Liver (tissue), 9 donors: ENCODE data around the gene RIIAD1. TPM values are rescaled to one million over a fixed set of nuclear protein-coding genes. Genes with fewer than 3 reads are reported as not detected.

Experiments used
- DNase-seq: peaks from one replicate; pipeline ENCODE4 v3.0.0-alpha.2; 2017; ENCODE audit warnings: low spot score
- H3K27ac ChIP-seq, 2 donors: one replicate each; pipeline ENCODE4 v1.7.0; 2013; ENCODE audit warnings: inconsistent platforms in 2 of 2, low read length in 2 of 2, control low read depth in 1 of 2, low read depth in 1 of 2, mild to moderate bottlenecking in 1 of 2
- H3K27me3 ChIP-seq, 4 donors: one replicate each; pipeline versions ENCODE4 v1.6.1 to v1.7.0; 2013; ENCODE audit warnings: low read length in 3 of 4, inconsistent platforms in 1 of 4, mild to moderate bottlenecking in 1 of 4, moderate library complexity in 1 of 4; ENCODE audit not compliant: control insufficient read depth in 4 of 4, insufficient read depth in 4 of 4
- H3K36me3 ChIP-seq, 4 donors: one replicate each; pipeline versions ENCODE4 v1.6.1 to v1.7.0; 2013; ENCODE audit warnings: low read length in 3 of 4, mild to moderate bottlenecking in 3 of 4, low read depth in 1 of 4, moderate library complexity in 1 of 4; ENCODE audit not compliant: control insufficient read depth in 4 of 4, insufficient read depth in 3 of 4
- H3K4me1 ChIP-seq, 4 donors: one replicate each; pipeline versions ENCODE4 v1.6.1 to v1.7.0; 2013; ENCODE audit warnings: low read length in 3 of 4, mild to moderate bottlenecking in 3 of 4, moderate library complexity in 1 of 4; ENCODE audit not compliant: control insufficient read depth in 4 of 4, insufficient read depth in 4 of 4
- H3K4me3 ChIP-seq, 3 donors: one replicate each; pipeline versions ENCODE4 v1.6.1 to v1.7.0; 2013; ENCODE audit warnings: low read length in 3 of 3, control low read depth in 1 of 3, low read depth in 1 of 3, mild to moderate bottlenecking in 1 of 3
- H3K9ac ChIP-seq, 2 donors: one replicate each; pipeline ENCODE4 v1.7.0; 2013; ENCODE audit warnings: low read length in 2 of 2, mild to moderate bottlenecking in 2 of 2, moderate library complexity in 2 of 2, control low read depth in 1 of 2, low read depth in 1 of 2
- H3K9me3 ChIP-seq, 4 donors: one replicate each; pipeline versions ENCODE4 v1.6.1 to v1.7.0; 2013; ENCODE audit warnings: low read length in 3 of 4; ENCODE audit not compliant: control insufficient read depth in 4 of 4
- FOXA2 ChIP-seq: IDR thresholded peaks from 2 replicates; pipeline ENCODE4 v1.6.1; 2016; ENCODE audit warnings: antibody characterized with exemption
- GABPA ChIP-seq, 2 donors: IDR thresholded peaks in 1 of 2; conservative IDR thresholded peaks in 1 of 2; 2 replicates each; pipeline ENCODE4 v1.6.1; 2016; ENCODE audit warnings: antibody characterized with exemption in 2 of 2, mild to moderate bottlenecking in 1 of 2, moderate library complexity in 1 of 2
- HNF4A ChIP-seq, 2 donors: conservative IDR thresholded peaks; 2 replicates each; pipeline ENCODE4 v1.6.1; 2016; ENCODE audit warnings: antibody characterized with exemption in 2 of 2, mild to moderate bottlenecking in 2 of 2
- JUND ChIP-seq, 2 donors: IDR thresholded peaks; 2 replicates each; pipeline ENCODE4 v1.6.1; 2016; ENCODE audit warnings: antibody characterized with exemption in 2 of 2
- RAD21 ChIP-seq, 2 donors: IDR thresholded peaks; 2 replicates each; pipeline ENCODE4 v1.6.1; 2016; ENCODE audit warnings: antibody characterized with exemption in 2 of 2, mild to moderate bottlenecking in 2 of 2
- RXRA ChIP-seq, 2 donors: IDR thresholded peaks; 2 replicates each; pipeline ENCODE4 v1.6.1; 2017 to 2018; ENCODE audit warnings: antibody characterized with exemption in 2 of 2, mild to moderate bottlenecking in 1 of 2
- SP1 ChIP-seq: IDR thresholded peaks from 2 replicates; pipeline ENCODE4 v1.6.1; 2018; ENCODE audit warnings: antibody characterized with exemption, mild to moderate bottlenecking
- YY1 ChIP-seq: IDR thresholded peaks from 2 replicates; pipeline ENCODE4 v1.6.1; 2016; ENCODE audit warnings: antibody characterized with exemption, mild to moderate bottlenecking
- WGBS: extraction: QIAGEN DNeasy Blood & Tissue Kit; methylation state at CpG from one replicate; pipeline ENCODE4 v1.1.7; 2013; 5-methylcytosine and 5-hydroxymethylcytosine counted together
- polyA plus RNA-seq, 2 donors: library from polyadenylated mRNA; stranded (reverse) in 1 of 2; unstranded in 1 of 2; fragments of 200-250 nt in 1 of 2; fragments of >200 nt in 1 of 2; fragmentation: Nextera tagmentation in 1 of 2; extraction: Ambion mirVana in 1 of 2; gene quantifications; one replicate each; pipeline versions ENCODE4 v1.2.1 to v1.2.3, GENCODE V29; 2013 to 2015
- total RNA-seq, 2 donors: library from RNA; depleted of rRNA; stranded (reverse); fragments of >200 nt; gene quantifications; one replicate each; pipeline ENCODE4 v1.2.3, GENCODE V29; 2014
- TF ChIP-seq, protein P1 (sequence below): IDR thresholded peaks from 2 replicates; pipeline ENCODE4 v1.6.1; 2016; ENCODE audit warnings: antibody characterized with exemption, mild to moderate bottlenecking
- TF ChIP-seq, protein P2 (sequence below): IDR thresholded peaks from 2 replicates; pipeline ENCODE4 v1.6.1; 2016; ENCODE audit warnings: antibody characterized with exemption
- TF ChIP-seq, protein P3 (sequence below): IDR thresholded peaks from 2 replicates; pipeline ENCODE4 v1.6.1; 2016; ENCODE audit warnings: antibody characterized with exemption
- TF ChIP-seq, protein P4 (sequence below): IDR thresholded peaks from 2 replicates; pipeline ENCODE4 v1.6.1; 2016; ENCODE audit warnings: antibody characterized with exemption
- donor health status: healthy.
- donor health status: healthy.
- donor health status: healthy.
- donor health status: healthy.
- donor health status: healthy.

Gene RIIAD1
- total and polyA plus RNA-seq, 4 donors: not detected

DNA sequence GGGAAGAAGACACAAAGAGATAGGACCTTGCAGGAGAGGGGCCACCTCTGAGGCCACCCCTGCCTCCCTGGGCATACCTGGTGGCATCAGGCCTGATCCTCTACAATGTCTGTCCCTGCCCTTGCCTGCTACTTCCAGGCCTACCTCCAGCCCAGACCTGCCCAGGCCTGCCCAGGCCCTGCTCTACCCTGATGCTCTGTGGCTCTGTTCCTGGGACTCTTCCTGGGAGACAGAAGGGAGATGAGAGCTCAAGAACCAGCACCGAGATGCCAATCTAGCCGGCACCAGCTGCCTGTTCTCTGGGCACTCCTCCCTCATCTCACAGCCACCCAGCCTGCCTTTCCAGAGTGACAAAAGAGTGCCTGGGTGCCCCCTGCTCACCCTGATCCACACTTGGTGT is 7.4 kb upstream of the RIIAD1 start (continued):
- TF ChIP-seq, protein P1, sequence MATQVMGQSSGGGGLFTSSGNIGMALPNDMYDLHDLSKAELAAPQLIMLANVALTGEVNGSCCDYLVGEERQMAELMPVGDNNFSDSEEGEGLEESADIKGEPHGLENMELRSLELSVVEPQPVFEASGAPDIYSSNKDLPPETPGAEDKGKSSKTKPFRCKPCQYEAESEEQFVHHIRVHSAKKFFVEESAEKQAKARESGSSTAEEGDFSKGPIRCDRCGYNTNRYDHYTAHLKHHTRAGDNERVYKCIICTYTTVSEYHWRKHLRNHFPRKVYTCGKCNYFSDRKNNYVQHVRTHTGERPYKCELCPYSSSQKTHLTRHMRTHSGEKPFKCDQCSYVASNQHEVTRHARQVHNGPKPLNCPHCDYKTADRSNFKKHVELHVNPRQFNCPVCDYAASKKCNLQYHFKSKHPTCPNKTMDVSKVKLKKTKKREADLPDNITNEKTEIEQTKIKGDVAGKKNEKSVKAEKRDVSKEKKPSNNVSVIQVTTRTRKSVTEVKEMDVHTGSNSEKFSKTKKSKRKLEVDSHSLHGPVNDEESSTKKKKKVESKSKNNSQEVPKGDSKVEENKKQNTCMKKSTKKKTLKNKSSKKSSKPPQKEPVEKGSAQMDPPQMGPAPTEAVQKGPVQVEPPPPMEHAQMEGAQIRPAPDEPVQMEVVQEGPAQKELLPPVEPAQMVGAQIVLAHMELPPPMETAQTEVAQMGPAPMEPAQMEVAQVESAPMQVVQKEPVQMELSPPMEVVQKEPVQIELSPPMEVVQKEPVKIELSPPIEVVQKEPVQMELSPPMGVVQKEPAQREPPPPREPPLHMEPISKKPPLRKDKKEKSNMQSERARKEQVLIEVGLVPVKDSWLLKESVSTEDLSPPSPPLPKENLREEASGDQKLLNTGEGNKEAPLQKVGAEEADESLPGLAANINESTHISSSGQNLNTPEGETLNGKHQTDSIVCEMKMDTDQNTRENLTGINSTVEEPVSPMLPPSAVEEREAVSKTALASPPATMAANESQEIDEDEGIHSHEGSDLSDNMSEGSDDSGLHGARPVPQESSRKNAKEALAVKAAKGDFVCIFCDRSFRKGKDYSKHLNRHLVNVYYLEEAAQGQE: no peak

DNA sequence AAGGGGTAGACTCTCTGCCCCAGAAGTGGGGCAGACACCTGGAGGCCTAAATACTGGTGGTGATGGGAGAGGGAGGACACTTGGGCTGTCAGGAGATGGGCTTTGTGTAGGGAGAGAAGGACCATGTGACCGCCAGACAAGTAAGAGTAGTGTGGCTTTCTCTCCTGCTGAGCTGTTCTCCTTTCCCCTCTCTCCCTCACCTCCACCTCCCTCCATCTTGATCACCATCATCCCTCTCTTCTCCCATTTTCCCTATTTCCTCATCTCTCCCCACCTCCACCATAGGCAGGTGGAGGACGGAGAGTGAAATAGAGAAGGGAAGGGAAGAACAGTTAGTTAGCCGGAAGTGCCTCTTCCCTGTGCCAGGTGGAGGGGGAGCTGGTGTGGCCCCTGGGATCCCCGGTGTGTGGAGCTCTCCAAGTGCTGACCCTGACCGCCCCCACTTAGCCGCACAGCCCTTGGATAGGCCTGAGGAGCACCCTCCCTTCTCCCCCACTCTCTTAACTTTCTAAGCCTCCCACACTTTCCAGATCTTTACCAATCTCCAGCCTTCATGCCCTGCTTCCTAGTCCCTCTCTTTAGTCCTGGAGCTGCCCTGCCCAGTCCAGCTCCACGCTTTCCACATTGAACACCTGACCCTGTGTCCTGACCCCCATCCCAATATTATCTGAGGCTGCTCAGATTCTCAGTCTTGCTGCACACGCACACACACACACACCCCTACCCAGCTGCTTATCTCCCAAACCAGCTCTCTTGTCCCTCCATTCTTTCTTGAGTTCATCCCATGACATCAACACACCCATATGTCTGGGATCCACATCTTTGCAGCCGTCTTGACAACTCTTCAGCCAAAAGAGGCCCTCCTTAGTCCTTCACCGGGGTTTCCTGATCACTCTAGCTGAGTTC is 6.2 kb upstream of the RIIAD1 start:
- WGBS: 83% methylated on average over 10 of the region's 10 CpGs
- H3K27ac ChIP-seq: no peak overlapping the region
- no peak for DNase-seq
- H3K36me3 ChIP-seq: no peaks in the 10 kb centered on the region
- H3K9ac ChIP-seq: no peak overlapping the region
- H3K4me3 ChIP-seq: no peak overlapping the region
- no peak for TF ChIP-seq JUND (IDR thresholded peaks at IDR 0.05)
- TF ChIP-seq HNF4A (conservative IDR thresholded peaks at IDR 0.05): no peak
- no peak for TF ChIP-seq RXRA (IDR thresholded peaks at IDR 0.05)
- TF ChIP-seq SP1: no peak
- TF ChIP-seq, protein P2, sequence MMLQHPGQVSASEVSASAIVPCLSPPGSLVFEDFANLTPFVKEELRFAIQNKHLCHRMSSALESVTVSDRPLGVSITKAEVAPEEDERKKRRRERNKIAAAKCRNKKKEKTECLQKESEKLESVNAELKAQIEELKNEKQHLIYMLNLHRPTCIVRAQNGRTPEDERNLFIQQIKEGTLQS: no peak
- no peak for TF ChIP-seq RAD21 (IDR thresholded peaks at IDR 0.05)
- TF ChIP-seq, protein P1: no peak
- TF ChIP-seq GABPA (IDR thresholded peaks at IDR 0.05 in 1 of 2, conservative IDR thresholded peaks at IDR 0.05 in 1 of 2): no peak
- no peak for TF ChIP-seq YY1
- TF ChIP-seq FOXA2: no peak
- peaks cover 0 to 4% (median 0%) of the 10 kb centered on the region in 4 donors for H3K27me3 ChIP-seq
- H3K9me3 ChIP-seq: no peaks in the 10 kb centered on the region
- H3K4me1 ChIP-seq: peaks cover 0 to 9% (median 2%) of the 10 kb centered on the region in 4 donors

DNA sequence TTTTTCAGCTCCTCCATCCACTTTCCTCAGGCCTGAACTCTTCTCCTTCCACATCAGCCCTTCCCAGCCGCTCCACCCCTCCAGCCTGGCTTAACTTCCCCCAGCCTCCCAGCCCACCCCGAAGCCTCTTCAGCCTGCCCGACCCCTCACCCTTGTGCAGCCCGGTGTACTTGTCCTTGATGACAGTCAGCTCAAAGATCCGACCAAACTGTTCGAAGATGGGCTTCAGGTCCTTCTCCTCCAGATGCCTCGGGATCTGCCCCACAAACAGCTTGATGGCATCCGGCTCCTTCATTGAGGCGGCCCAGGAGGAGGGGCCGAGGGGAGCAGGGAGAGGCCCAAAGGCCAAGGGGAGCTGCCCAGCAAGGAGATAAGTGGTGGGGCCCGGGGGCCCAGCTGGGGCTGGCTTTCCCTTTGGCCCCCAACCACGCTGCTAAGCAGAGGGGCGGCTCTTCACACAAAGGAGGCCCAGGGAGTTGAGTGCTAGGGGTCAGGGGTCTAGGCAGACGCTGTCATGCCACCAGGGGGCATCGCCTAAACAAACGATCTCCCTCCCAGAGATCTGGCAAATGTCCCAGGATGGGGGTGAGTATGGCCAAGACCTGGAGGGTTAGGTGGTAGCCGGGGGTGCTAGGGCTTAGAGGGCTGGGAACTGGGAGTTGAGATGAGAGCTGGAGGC is 5.5 kb upstream of the RIIAD1 start:
- Histone ChIP-seq H3K4me1 (peaks cover 0 to 15% (median 8%) of the 10 kb centered on the region in 4 donors), H3K27me3 (peaks cover 0 to 4% (median 0%) of the 10 kb centered on the region in 4 donors), H3K4me3 (no peak overlapping the region), H3K9ac (no peak overlapping the region), H3K27ac (no peak overlapping the region), H3K36me3 (no peaks in the 10 kb centered on the region), H3K9me3 (no peaks in the 10 kb centered on the region)
- DNase-seq: no peak
- 58% methylated on average over 17 of the region's 17 CpGs for WGBS
- TF ChIP-seq JUND (IDR thresholded peaks at IDR 0.05): no peak
- TF ChIP-seq, protein P3, sequence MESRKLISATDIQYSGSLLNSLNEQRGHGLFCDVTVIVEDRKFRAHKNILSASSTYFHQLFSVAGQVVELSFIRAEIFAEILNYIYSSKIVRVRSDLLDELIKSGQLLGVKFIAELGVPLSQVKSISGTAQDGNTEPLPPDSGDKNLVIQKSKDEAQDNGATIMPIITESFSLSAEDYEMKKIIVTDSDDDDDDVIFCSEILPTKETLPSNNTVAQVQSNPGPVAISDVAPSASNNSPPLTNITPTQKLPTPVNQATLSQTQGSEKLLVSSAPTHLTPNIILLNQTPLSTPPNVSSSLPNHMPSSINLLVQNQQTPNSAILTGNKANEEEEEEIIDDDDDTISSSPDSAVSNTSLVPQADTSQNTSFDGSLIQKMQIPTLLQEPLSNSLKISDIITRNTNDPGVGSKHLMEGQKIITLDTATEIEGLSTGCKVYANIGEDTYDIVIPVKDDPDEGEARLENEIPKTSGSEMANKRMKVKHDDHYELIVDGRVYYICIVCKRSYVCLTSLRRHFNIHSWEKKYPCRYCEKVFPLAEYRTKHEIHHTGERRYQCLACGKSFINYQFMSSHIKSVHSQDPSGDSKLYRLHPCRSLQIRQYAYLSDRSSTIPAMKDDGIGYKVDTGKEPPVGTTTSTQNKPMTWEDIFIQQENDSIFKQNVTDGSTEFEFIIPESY: no peak
- TF ChIP-seq, protein P1: no peak
- TF ChIP-seq, protein P4, sequence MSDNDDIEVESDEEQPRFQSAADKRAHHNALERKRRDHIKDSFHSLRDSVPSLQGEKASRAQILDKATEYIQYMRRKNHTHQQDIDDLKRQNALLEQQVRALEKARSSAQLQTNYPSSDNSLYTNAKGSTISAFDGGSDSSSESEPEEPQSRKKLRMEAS: no peak
